HG03159 (cell line): ENCODE measurements around the gene SCN2A.
A peak's percentile ranks its signal among the peaks of the same experiment; 100 is the strongest.

Experiments used
- ATAC-seq: cut with Tn5 transposase; IDR thresholded peaks from one replicate; pipeline ENCODE4 v1.9.1; 2021; ENCODE audit warnings: mild to moderate bottlenecking, moderate library complexity; ENCODE audit not compliant: unreplicated experiment

The SCN2A gene

GRCh38 chr2:165239230-165239629 is at the start of gene SCN2A:
TSS of gene SCN2A (plus strand) at chr2:165239414. CDS start at chr2:165295824, 56,410 bp downstream.
- peak; percentile 81 for ATAC-seq

- no peak for ATAC-seq
These were observed 48.0 kb upstream of the SCN2A start for GRCh38 chr2:165191096-165191728.

- peak; percentile 49 for ATAC-seq
These were observed 46.5 kb upstream of the SCN2A start for GRCh38 chr2:165192729-165193128.

GRCh38 chr2:165193178-165193777 is 45.9 kb upstream of the SCN2A start:
- ATAC-seq, result peak; percentile 96

- no peak for ATAC-seq
These were observed 42.8 kb upstream of the SCN2A start for GRCh38 chr2:165196411-165196810.

GRCh38 chr2:165197346-165197745 is 41.9 kb upstream of the SCN2A start:
- ATAC-seq, result no peak

- ATAC-seq, result no peak
These were observed 41.0 kb upstream of the SCN2A start for GRCh38 chr2:165198181-165198580.

- no peak for ATAC-seq
These were observed 37.0 kb upstream of the SCN2A start for GRCh38 chr2:165202239-165202638.

- peak; percentile 65 for ATAC-seq
These were observed 35.3 kb upstream of the SCN2A start, which contains the start of gene SCN3A for GRCh38 chr2:165203689-165204559. TSS of gene SCN3A (minus strand) at chr2:165204050. CDS start at chr2:165176394, 27,656 bp downstream.

- no peak for ATAC-seq
These were observed 33.3 kb upstream of the SCN2A start for GRCh38 chr2:165205865-165206264.

GRCh38 chr2:165208094-165208493 is 31.1 kb upstream of the SCN2A start:
- ATAC-seq, result no peak

GRCh38 chr2:165214093-165214492 is 25.1 kb upstream of the SCN2A start:
- ATAC-seq, result no peak

- no peak for ATAC-seq
These were observed 19.7 kb upstream of the SCN2A start for GRCh38 chr2:165219481-165219880.

- no peak for ATAC-seq
These were observed 14.3 kb upstream of the SCN2A start for GRCh38 chr2:165224941-165225340.

GRCh38 chr2:165227571-165227970 is 11.6 kb upstream of the SCN2A start:
- ATAC-seq, result no peak

- ATAC-seq, result no peak
These were observed 2.2 kb upstream of the SCN2A start for GRCh38 chr2:165237056-165237455.

GRCh38 chr2:165238295-165238694 is 919 bp upstream of the SCN2A start:
- ATAC-seq, result no peak

- no peak for ATAC-seq
These were observed 772 bp downstream of the SCN2A start for GRCh38 chr2:165239856-165240515.

GRCh38 chr2:165240916-165241315 is 1.7 kb downstream of the SCN2A start:
- no peak for ATAC-seq

GRCh38 chr2:165245081-165245793 is 6.0 kb downstream of the SCN2A start:
- no peak for ATAC-seq

GRCh38 chr2:165248238-165248637 is 9.0 kb downstream of the SCN2A start:
- ATAC-seq, result no peak
